Testis (tissue), 2 donors: Measurements from ENCODE around the gene RTN4RL1.

Experiments
- CTCF ChIP-seq, 3 experiments: fragments of 450-650 bp in 2 of 3; fragments of 200-600 bp in 1 of 3; sonication (generic) in 1 of 3; IDR thresholded peaks; one replicate each; pipeline ENCODE4 v1.5.1; 2016 to 2019; ENCODE audit warnings: antibody characterized with exemption in 3 of 3, mild to moderate bottlenecking in 2 of 3, moderate library complexity in 1 of 3
- POLR2A ChIP-seq: fragments of 450-650 bp; IDR thresholded peaks from one replicate; pipeline ENCODE4 v1.6.1; 2017; ENCODE audit warnings: antibody characterized with exemption, mild to moderate bottlenecking, moderate library complexity

DNA sequence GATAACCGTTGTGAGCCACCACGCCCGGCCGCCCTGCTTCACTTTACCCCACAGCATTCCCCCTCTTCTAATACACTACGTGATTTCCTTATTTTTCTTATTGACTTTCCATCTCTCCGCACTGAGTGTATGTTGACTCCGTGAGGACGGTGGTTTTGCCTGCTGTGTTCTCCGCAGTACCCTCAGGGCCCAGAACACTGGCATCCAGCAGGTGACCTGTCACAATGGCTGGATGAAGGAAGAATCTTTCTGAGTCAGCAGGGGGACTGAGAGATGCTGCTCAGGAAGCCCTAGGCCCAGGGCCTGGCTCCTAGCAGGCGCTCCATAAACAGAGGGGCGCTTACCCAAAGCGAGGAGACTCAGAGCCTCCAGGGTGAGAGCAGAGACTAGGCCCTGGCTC is 79.5 kb downstream of the RTN4RL1 start:
- TF ChIP-seq POLR2A (no peak), CTCF (IDR thresholded peaks at IDR 0.05) (no peak)
